ENCODE measurements around the gene TUBA4A. TPM values are rescaled to one million over a fixed set of nuclear protein-coding genes. Genes with fewer than 3 reads are reported as not detected.
A peak's percentile ranks its signal among the peaks of the same experiment; 100 is the strongest.

Gene TUBA4A
- total and polyA plus RNA-seq, 5 donors from 2014 or later = 217 to 323 (median 261) TPM

GRCh38 chr2:219296142-219296541, 42.4 kb upstream of the TUBA4A start:
- Mint-ChIP-seq H3K27ac (no peak overlapping the region), H3K4me3 (no peak overlapping the region), H3K4me1 (peaks cover 0 to 29% (median 5%) of the 10 kb centered on the region in 4 donors), H3K27me3 (peaks cover 39% of the 10 kb centered on the region), H3K9me3 (no peaks in the 10 kb centered on the region), H3K36me3 (no peaks in the 10 kb centered on the region)
- DNase-seq (no peak), ATAC-seq (ENCODE audit: low read depth in 2 of 2) (no peak)
- Histone ChIP-seq H3K27me3 (ENCODE audit: control insufficient read depth, insufficient read depth, low read length) (no peaks in the 10 kb centered on the region), H3K4me1 (ENCODE audit: control insufficient read depth, insufficient read depth, low read length, poor library complexity, severe bottlenecking) (peaks cover 16% of the 10 kb centered on the region), H3K36me3 (ENCODE audit: control insufficient read depth, insufficient read depth, low read length) (no peaks in the 10 kb centered on the region), H3K4me3 (ENCODE audit: low read depth, low read length) (no peak overlapping the region), H3K9me3 (ENCODE audit: control insufficient read depth in 2 of 2, low read length in 2 of 2) (no peaks in the 10 kb centered on the region), H3K27ac (ENCODE audit: insufficient read depth, low read length, poor library complexity, severe bottlenecking) (no peak overlapping the region)

- Mint-ChIP-seq H3K27ac (peak overlapping the region in 2 of 3 donors; percentile 68 to 82), H3K36me3 (no peaks in the 10 kb centered on the region)
- peak; percentile 82 to 92 (median 88) for DNase-seq
These were observed 40.9 kb upstream of the TUBA4A start for GRCh38 chr2:219294356-219295351.

GRCh38 chr2:219293736-219294231, 40.1 kb upstream of the TUBA4A start:
- H3K27me3 Mint-ChIP-seq = peaks cover 21% of the 10 kb centered on the region
- ATAC-seq (ENCODE audit: low read depth in 2 of 2) = no peak
- H3K36me3 Mint-ChIP-seq = no peaks in the 10 kb centered on the region
- H3K4me1 ChIP-seq (ENCODE audit: control insufficient read depth, insufficient read depth, low read length, poor library complexity, severe bottlenecking) = peaks cover 13% of the 10 kb centered on the region
- no peaks in the 10 kb centered on the region for H3K9me3 ChIP-seq (ENCODE audit: control insufficient read depth in 2 of 2, low read length in 2 of 2)
- H3K4me3 Mint-ChIP-seq = peak overlapping the region in 3 of 4 donors; percentile 54 to 88 (median 80)
- H3K4me1 Mint-ChIP-seq = peaks cover 0 to 25% (median 5%) of the 10 kb centered on the region in 4 donors
- no peak overlapping the region for H3K4me3 ChIP-seq (ENCODE audit: low read depth, low read length)
- no peaks in the 10 kb centered on the region for H3K36me3 ChIP-seq (ENCODE audit: control insufficient read depth, insufficient read depth, low read length)
- no peak overlapping the region for H3K27ac Mint-ChIP-seq
- no peak for DNase-seq
- H3K27me3 ChIP-seq (ENCODE audit: control insufficient read depth, insufficient read depth, low read length) = no peaks in the 10 kb centered on the region
- no peak overlapping the region for H3K27ac ChIP-seq (ENCODE audit: insufficient read depth, low read length, poor library complexity, severe bottlenecking)
- H3K9me3 Mint-ChIP-seq = no peaks in the 10 kb centered on the region

More at GRCh38 chr2:219294356-219295351, 40.9 kb upstream of the TUBA4A start:
- Histone ChIP-seq H3K27me3 (ENCODE audit: control insufficient read depth, insufficient read depth, low read length) (no peaks in the 10 kb centered on the region), H3K4me3 (ENCODE audit: low read depth, low read length) (no peak overlapping the region), H3K4me1 (ENCODE audit: control insufficient read depth, insufficient read depth, low read length, poor library complexity, severe bottlenecking) (peaks cover 16% of the 10 kb centered on the region), H3K36me3 (ENCODE audit: control insufficient read depth, insufficient read depth, low read length) (no peaks in the 10 kb centered on the region), H3K9me3 (ENCODE audit: control insufficient read depth in 2 of 2, low read length in 2 of 2) (no peaks in the 10 kb centered on the region), H3K27ac (ENCODE audit: insufficient read depth, low read length, poor library complexity, severe bottlenecking) (peak overlapping the region; percentile 59)
- H3K27me3 Mint-ChIP-seq = peaks cover 25% of the 10 kb centered on the region
- H3K9me3 Mint-ChIP-seq = no peaks in the 10 kb centered on the region
- H3K4me1 Mint-ChIP-seq = peaks cover 0 to 29% (median 5%) of the 10 kb centered on the region in 4 donors
- peak overlapping the region in 3 of 4 donors; percentile 80 to 88 (median 87) for H3K4me3 Mint-ChIP-seq
- ATAC-seq (ENCODE audit: low read depth in 2 of 2) = peak; percentile 95 to 97

- peaks cover 14% of the 10 kb centered on the region for H3K27me3 Mint-ChIP-seq
- DNase-seq = no peak
- H3K4me3 Mint-ChIP-seq = peak overlapping the region in 1 of 4 donors; percentile 56
- no peak overlapping the region for H3K4me3 ChIP-seq (ENCODE audit: low read depth, low read length)
- H3K27ac ChIP-seq (ENCODE audit: insufficient read depth, low read length, poor library complexity, severe bottlenecking) = no peak overlapping the region
- no peaks in the 10 kb centered on the region for H3K36me3 ChIP-seq (ENCODE audit: control insufficient read depth, insufficient read depth, low read length)
- peak overlapping the region in 1 of 3 donors; percentile 26 for H3K27ac Mint-ChIP-seq
- H3K9me3 ChIP-seq (ENCODE audit: control insufficient read depth in 2 of 2, low read length in 2 of 2) = no peaks in the 10 kb centered on the region
- ATAC-seq (ENCODE audit: low read depth in 2 of 2) = no peak
- H3K36me3 Mint-ChIP-seq = no peaks in the 10 kb centered on the region
- peaks cover 12% of the 10 kb centered on the region for H3K4me1 ChIP-seq (ENCODE audit: control insufficient read depth, insufficient read depth, low read length, poor library complexity, severe bottlenecking)
- peaks cover 0 to 22% (median 5%) of the 10 kb centered on the region in 4 donors for H3K4me1 Mint-ChIP-seq
- no peaks in the 10 kb centered on the region for H3K27me3 ChIP-seq (ENCODE audit: control insufficient read depth, insufficient read depth, low read length)
- no peaks in the 10 kb centered on the region for H3K9me3 Mint-ChIP-seq
These were observed 38.9 kb upstream of the TUBA4A start for GRCh38 chr2:219292616-219293015.

- no peak for ATAC-seq (ENCODE audit: low read depth in 2 of 2)
- Histone ChIP-seq H3K36me3 (ENCODE audit: control insufficient read depth, insufficient read depth, low read length) (no peaks in the 10 kb centered on the region), H3K27me3 (ENCODE audit: control insufficient read depth, insufficient read depth, low read length) (no peaks in the 10 kb centered on the region), H3K9me3 (ENCODE audit: control insufficient read depth in 2 of 2, low read length in 2 of 2) (no peaks in the 10 kb centered on the region), H3K4me3 (ENCODE audit: low read depth, low read length) (no peak overlapping the region), H3K27ac (ENCODE audit: insufficient read depth, low read length, poor library complexity, severe bottlenecking) (no peak overlapping the region), H3K4me1 (ENCODE audit: control insufficient read depth, insufficient read depth, low read length, poor library complexity, severe bottlenecking) (peaks cover 12% of the 10 kb centered on the region)
- Mint-ChIP-seq H3K9me3 (no peaks in the 10 kb centered on the region), H3K36me3 (no peaks in the 10 kb centered on the region), H3K27ac (no peak overlapping the region), H3K4me1 (peaks cover 0 to 16% (median 5%) of the 10 kb centered on the region in 4 donors), H3K4me3 (no peak overlapping the region), H3K27me3 (peaks cover 11% of the 10 kb centered on the region)
- DNase-seq = no peak
These were observed 38.3 kb upstream of the TUBA4A start for GRCh38 chr2:219291910-219292490.

GRCh38 chr2:219291394-219291793, 37.7 kb upstream of the TUBA4A start:
- H3K36me3 ChIP-seq (ENCODE audit: control insufficient read depth, insufficient read depth, low read length) = no peaks in the 10 kb centered on the region
- H3K4me3 Mint-ChIP-seq = no peak overlapping the region
- ATAC-seq (ENCODE audit: low read depth in 2 of 2) (no peak), DNase-seq (no peak)
- H3K4me1 ChIP-seq (ENCODE audit: control insufficient read depth, insufficient read depth, low read length, poor library complexity, severe bottlenecking) = peaks cover 12% of the 10 kb centered on the region
- H3K27ac ChIP-seq (ENCODE audit: insufficient read depth, low read length, poor library complexity, severe bottlenecking) = no peak overlapping the region
- peaks cover 11% of the 10 kb centered on the region for H3K27me3 Mint-ChIP-seq
- no peaks in the 10 kb centered on the region for H3K36me3 Mint-ChIP-seq
- H3K4me3 ChIP-seq (ENCODE audit: low read depth, low read length) = no peak overlapping the region
- H3K4me1 Mint-ChIP-seq = peaks cover 0 to 14% (median 5%) of the 10 kb centered on the region in 4 donors
- no peaks in the 10 kb centered on the region for H3K9me3 ChIP-seq (ENCODE audit: control insufficient read depth in 2 of 2, low read length in 2 of 2)
- no peak overlapping the region for H3K27ac Mint-ChIP-seq
- H3K9me3 Mint-ChIP-seq = no peaks in the 10 kb centered on the region
- no peaks in the 10 kb centered on the region for H3K27me3 ChIP-seq (ENCODE audit: control insufficient read depth, insufficient read depth, low read length)

- H3K36me3 Mint-ChIP-seq = no peaks in the 10 kb centered on the region
- ATAC-seq (ENCODE audit: low read depth in 2 of 2) = no peak
- Histone ChIP-seq H3K4me3 (ENCODE audit: low read depth, low read length) (no peak overlapping the region), H3K27me3 (ENCODE audit: control insufficient read depth, insufficient read depth, low read length) (no peaks in the 10 kb centered on the region), H3K9me3 (ENCODE audit: control insufficient read depth in 2 of 2, low read length in 2 of 2) (no peaks in the 10 kb centered on the region), H3K27ac (ENCODE audit: insufficient read depth, low read length, poor library complexity, severe bottlenecking) (no peak overlapping the region), H3K36me3 (ENCODE audit: control insufficient read depth, insufficient read depth, low read length) (peaks cover 2% of the 10 kb centered on the region), H3K4me1 (ENCODE audit: control insufficient read depth, insufficient read depth, low read length, poor library complexity, severe bottlenecking) (peaks cover 12% of the 10 kb centered on the region)
- H3K4me1 Mint-ChIP-seq = peaks cover 0 to 9% (median 1%) of the 10 kb centered on the region in 4 donors
- H3K4me3 Mint-ChIP-seq = peak overlapping the region in 1 of 4 donors; percentile 32
- no peaks in the 10 kb centered on the region for H3K9me3 Mint-ChIP-seq
- peaks cover 6% of the 10 kb centered on the region for H3K27me3 Mint-ChIP-seq
- no peak for DNase-seq
- H3K27ac Mint-ChIP-seq = no peak overlapping the region
These were observed 36.9 kb upstream of the TUBA4A start for GRCh38 chr2:219290381-219291171.
